Stimulated activated naive CD8-positive, alpha-beta T cell treated with anti-CD3 and anti-CD28 coated beads, Interleukin-15, Interleukin-2, amounts not matched to agents 100 ng/mL and 50 ng/mL, for 24 hours (primary cell): ENCODE measurements around the gene OPCML.

Experiments used
- H3K27ac Mint-ChIP-seq: one replicate; pipeline ENCODE4 v1.8.0; 2021; ENCODE audit warnings: mild to moderate bottlenecking, mixed read lengths
- H3K27me3 Mint-ChIP-seq: one replicate; pipeline ENCODE4 v1.8.0; 2021; ENCODE audit warnings: mixed read lengths
- H3K36me3 Mint-ChIP-seq: one replicate; pipeline ENCODE4 v1.8.0; 2021; ENCODE audit warnings: low read depth, mixed read lengths
- H3K4me1 Mint-ChIP-seq: one replicate; pipeline ENCODE4 v1.8.0; 2021; ENCODE audit warnings: low read depth, mixed read lengths
- H3K4me3 Mint-ChIP-seq: one replicate; pipeline ENCODE4 v1.8.0; 2021; ENCODE audit warnings: mild to moderate bottlenecking, mixed read lengths
- H3K9me3 Mint-ChIP-seq: one replicate; pipeline ENCODE4 v1.8.0; 2021; ENCODE audit warnings: mixed read lengths

The OPCML gene

GRCh38 chr11:132840191-132840590 lies 692.1 kb downstream of the OPCML start:
- no peaks in the 10 kb centered on the region for H3K27me3 Mint-ChIP-seq
- no peaks in the 10 kb centered on the region for H3K36me3 Mint-ChIP-seq
- no peak overlapping the region for H3K27ac Mint-ChIP-seq
- H3K4me1 Mint-ChIP-seq = no peaks in the 10 kb centered on the region
- H3K4me3 Mint-ChIP-seq = no peak overlapping the region
- H3K9me3 Mint-ChIP-seq = peaks cover 3% of the 10 kb centered on the region

GRCh38 chr11:132839236-132839945 lies 692.9 kb downstream of the OPCML start:
- Mint-ChIP-seq H3K9me3 (peaks cover 3% of the 10 kb centered on the region), H3K4me3 (no peak overlapping the region), H3K4me1 (no peaks in the 10 kb centered on the region), H3K27ac (no peak overlapping the region), H3K27me3 (no peaks in the 10 kb centered on the region), H3K36me3 (no peaks in the 10 kb centered on the region)

GRCh38 chr11:132838627-132839026 lies 693.7 kb downstream of the OPCML start:
- H3K27ac Mint-ChIP-seq = no peak overlapping the region
- H3K36me3 Mint-ChIP-seq = no peaks in the 10 kb centered on the region
- no peaks in the 10 kb centered on the region for H3K4me1 Mint-ChIP-seq
- peaks cover 3% of the 10 kb centered on the region for H3K9me3 Mint-ChIP-seq
- H3K27me3 Mint-ChIP-seq = no peaks in the 10 kb centered on the region
- H3K4me3 Mint-ChIP-seq = no peak overlapping the region

GRCh38 chr11:132831272-132831671 lies 701.0 kb downstream of the OPCML start:
- Mint-ChIP-seq H3K27ac (no peak overlapping the region), H3K4me3 (no peak overlapping the region), H3K36me3 (no peaks in the 10 kb centered on the region), H3K27me3 (no peaks in the 10 kb centered on the region), H3K9me3 (no peaks in the 10 kb centered on the region), H3K4me1 (no peaks in the 10 kb centered on the region)

GRCh38 chr11:132824642-132825041 lies 707.7 kb downstream of the OPCML start:
- Mint-ChIP-seq H3K27ac (no peak overlapping the region), H3K9me3 (no peaks in the 10 kb centered on the region)

GRCh38 chr11:132822276-132822675 lies 710.0 kb downstream of the OPCML start:
- no peaks in the 10 kb centered on the region for H3K9me3 Mint-ChIP-seq
- H3K36me3 Mint-ChIP-seq = no peaks in the 10 kb centered on the region
- H3K4me1 Mint-ChIP-seq = no peaks in the 10 kb centered on the region
- H3K4me3 Mint-ChIP-seq = no peak overlapping the region
- H3K27ac Mint-ChIP-seq = no peak overlapping the region
- no peaks in the 10 kb centered on the region for H3K27me3 Mint-ChIP-seq

More at GRCh38 chr11:132824642-132825041, 707.7 kb downstream of the OPCML start:
- Mint-ChIP-seq H3K4me3 (no peak overlapping the region), H3K27me3 (no peaks in the 10 kb centered on the region), H3K4me1 (no peaks in the 10 kb centered on the region), H3K36me3 (no peaks in the 10 kb centered on the region)

- Mint-ChIP-seq H3K36me3 (no peaks in the 10 kb centered on the region), H3K27ac (no peak overlapping the region), H3K4me3 (no peak overlapping the region), H3K27me3 (no peaks in the 10 kb centered on the region), H3K4me1 (no peaks in the 10 kb centered on the region), H3K9me3 (no peaks in the 10 kb centered on the region)
These were observed 710.8 kb downstream of the OPCML start for GRCh38 chr11:132821499-132821898.

GRCh38 chr11:132821014-132821413 lies 711.3 kb downstream of the OPCML start:
- no peaks in the 10 kb centered on the region for H3K36me3 Mint-ChIP-seq
- no peak overlapping the region for H3K27ac Mint-ChIP-seq
- no peaks in the 10 kb centered on the region for H3K9me3 Mint-ChIP-seq
- no peaks in the 10 kb centered on the region for H3K4me1 Mint-ChIP-seq
- no peak overlapping the region for H3K4me3 Mint-ChIP-seq
- H3K27me3 Mint-ChIP-seq = no peaks in the 10 kb centered on the region

- Mint-ChIP-seq H3K27ac (no peak overlapping the region), H3K27me3 (peaks cover 3% of the 10 kb centered on the region), H3K9me3 (no peaks in the 10 kb centered on the region), H3K36me3 (no peaks in the 10 kb centered on the region), H3K4me1 (no peaks in the 10 kb centered on the region), H3K4me3 (no peak overlapping the region)
These were observed 713.4 kb downstream of the OPCML start for GRCh38 chr11:132818951-132819350.

- Mint-ChIP-seq H3K36me3 (no peaks in the 10 kb centered on the region), H3K4me1 (no peaks in the 10 kb centered on the region), H3K27ac (no peak overlapping the region), H3K9me3 (no peaks in the 10 kb centered on the region), H3K4me3 (no peak overlapping the region), H3K27me3 (peaks cover 3% of the 10 kb centered on the region)
These were observed 714.9 kb downstream of the OPCML start for GRCh38 chr11:132817387-132817786.

GRCh38 chr11:132814410-132814809 lies 717.9 kb downstream of the OPCML start:
- no peaks in the 10 kb centered on the region for H3K36me3 Mint-ChIP-seq
- no peak overlapping the region for H3K4me3 Mint-ChIP-seq
- peaks cover 3% of the 10 kb centered on the region for H3K27me3 Mint-ChIP-seq
- no peak overlapping the region for H3K27ac Mint-ChIP-seq
- no peaks in the 10 kb centered on the region for H3K9me3 Mint-ChIP-seq
- no peaks in the 10 kb centered on the region for H3K4me1 Mint-ChIP-seq

- no peaks in the 10 kb centered on the region for H3K4me1 Mint-ChIP-seq
- H3K36me3 Mint-ChIP-seq = no peaks in the 10 kb centered on the region
- peaks cover 3% of the 10 kb centered on the region for H3K27me3 Mint-ChIP-seq
- H3K9me3 Mint-ChIP-seq = no peaks in the 10 kb centered on the region
- no peak overlapping the region for H3K27ac Mint-ChIP-seq
- no peak overlapping the region for H3K4me3 Mint-ChIP-seq
These were observed 720.7 kb downstream of the OPCML start for GRCh38 chr11:132811649-132812048.

- no peaks in the 10 kb centered on the region for H3K36me3 Mint-ChIP-seq
- no peaks in the 10 kb centered on the region for H3K27me3 Mint-ChIP-seq
- no peak overlapping the region for H3K27ac Mint-ChIP-seq
- H3K4me1 Mint-ChIP-seq = no peaks in the 10 kb centered on the region
- H3K9me3 Mint-ChIP-seq = peaks cover 13% of the 10 kb centered on the region
- no peak overlapping the region for H3K4me3 Mint-ChIP-seq
These were observed 723.2 kb downstream of the OPCML start for GRCh38 chr11:132809070-132809469.

- H3K36me3 Mint-ChIP-seq = no peaks in the 10 kb centered on the region
- H3K27ac Mint-ChIP-seq = no peak overlapping the region
- H3K4me3 Mint-ChIP-seq = no peak overlapping the region
- no peaks in the 10 kb centered on the region for H3K4me1 Mint-ChIP-seq
- H3K9me3 Mint-ChIP-seq = peaks cover 15% of the 10 kb centered on the region
- H3K27me3 Mint-ChIP-seq = no peaks in the 10 kb centered on the region
These were observed 728.0 kb downstream of the OPCML start for GRCh38 chr11:132804258-132804657.

- H3K9me3 Mint-ChIP-seq = peaks cover 16% of the 10 kb centered on the region
These were observed 728.9 kb downstream of the OPCML start for GRCh38 chr11:132803436-132803835.

GRCh38 chr11:132802947-132803346 lies 729.4 kb downstream of the OPCML start:
- peaks cover 16% of the 10 kb centered on the region for H3K9me3 Mint-ChIP-seq
- H3K36me3 Mint-ChIP-seq = no peaks in the 10 kb centered on the region
- H3K27ac Mint-ChIP-seq = no peak overlapping the region
- H3K4me3 Mint-ChIP-seq = no peak overlapping the region
- no peaks in the 10 kb centered on the region for H3K4me1 Mint-ChIP-seq
- H3K27me3 Mint-ChIP-seq = no peaks in the 10 kb centered on the region

More at GRCh38 chr11:132803436-132803835, 728.9 kb downstream of the OPCML start:
- no peaks in the 10 kb centered on the region for H3K27me3 Mint-ChIP-seq
- H3K4me1 Mint-ChIP-seq = no peaks in the 10 kb centered on the region
- no peaks in the 10 kb centered on the region for H3K36me3 Mint-ChIP-seq
- no peak overlapping the region for H3K27ac Mint-ChIP-seq
- H3K4me3 Mint-ChIP-seq = no peak overlapping the region
